Stimulated activated CD8-positive, alpha-beta memory T cell treated with anti-CD3 and anti-CD28 coated beads, Interleukin-15, amount 100 ng/mL, for 24 hours (primary cell): Measurements from ENCODE around the gene PDE6B.
A peak's percentile ranks its signal among the peaks of the same experiment; 100 is the strongest.

ENCODE experiments used
- DNase-seq: peaks from one replicate; pipeline ENCODE4 v3.0.0-alpha.2; 2020; ENCODE audit warnings: low read depth

Gene PDE6B

DNA sequence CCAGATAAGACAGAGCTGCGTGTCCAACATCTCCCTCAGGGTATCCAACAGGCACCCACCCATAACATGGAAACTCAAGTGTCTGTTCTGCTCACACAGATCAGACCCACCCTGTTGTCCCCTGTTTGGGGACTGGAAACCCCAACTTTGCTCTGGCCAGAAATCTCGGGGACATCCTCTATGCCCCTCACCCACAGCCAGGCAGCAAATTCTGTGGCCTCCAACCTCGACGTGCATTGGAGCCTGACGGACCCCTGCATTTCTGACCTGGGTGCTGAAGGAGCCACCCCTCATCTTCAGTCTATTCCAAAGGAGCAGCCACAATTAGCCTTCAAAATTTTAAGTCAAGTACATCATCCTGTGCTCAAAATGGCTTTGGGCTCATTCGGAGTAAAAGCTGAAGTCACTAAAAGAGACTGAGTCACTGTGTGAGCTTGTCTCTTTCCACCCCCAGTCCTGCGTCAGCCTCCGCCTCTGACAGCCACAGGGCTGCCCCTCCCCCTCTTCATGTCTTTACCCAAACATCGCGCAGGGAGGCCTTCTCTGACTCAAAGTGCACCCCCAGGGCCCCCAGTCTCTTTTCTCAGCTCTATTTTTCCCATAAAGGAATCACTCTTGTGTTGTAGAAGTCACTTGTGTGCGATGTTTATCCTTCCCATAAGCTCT is 24.4 kb upstream of the PDE6B start:
- DNase-seq = no peak

- DNase-seq = no peak
Observed at GRCh38 chr4:601612-602558, 23.5 kb upstream of the PDE6B start.

- peak; percentile 50 for DNase-seq
Observed at GRCh38 chr4:602559-602942, 22.8 kb upstream of the PDE6B start.

DNA sequence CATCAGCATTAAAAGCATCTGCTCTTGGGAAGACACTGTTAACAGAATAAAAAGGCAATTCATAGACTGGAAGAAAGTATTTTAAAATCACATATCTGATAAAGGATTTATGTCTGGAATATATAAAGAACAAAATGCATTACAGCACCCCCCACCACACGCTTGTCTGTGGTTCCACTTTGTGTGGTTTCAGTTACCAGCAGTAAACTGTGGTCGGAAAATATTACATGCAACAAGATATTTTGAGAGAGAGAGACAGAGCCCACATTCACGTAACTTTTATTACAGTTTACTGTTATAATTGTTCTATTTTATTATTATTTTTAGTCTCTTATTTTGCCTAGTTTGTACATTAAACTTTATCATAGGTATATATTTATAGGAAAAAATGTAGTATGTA is 21.2 kb upstream of the PDE6B start:
- no peak for DNase-seq

DNA sequence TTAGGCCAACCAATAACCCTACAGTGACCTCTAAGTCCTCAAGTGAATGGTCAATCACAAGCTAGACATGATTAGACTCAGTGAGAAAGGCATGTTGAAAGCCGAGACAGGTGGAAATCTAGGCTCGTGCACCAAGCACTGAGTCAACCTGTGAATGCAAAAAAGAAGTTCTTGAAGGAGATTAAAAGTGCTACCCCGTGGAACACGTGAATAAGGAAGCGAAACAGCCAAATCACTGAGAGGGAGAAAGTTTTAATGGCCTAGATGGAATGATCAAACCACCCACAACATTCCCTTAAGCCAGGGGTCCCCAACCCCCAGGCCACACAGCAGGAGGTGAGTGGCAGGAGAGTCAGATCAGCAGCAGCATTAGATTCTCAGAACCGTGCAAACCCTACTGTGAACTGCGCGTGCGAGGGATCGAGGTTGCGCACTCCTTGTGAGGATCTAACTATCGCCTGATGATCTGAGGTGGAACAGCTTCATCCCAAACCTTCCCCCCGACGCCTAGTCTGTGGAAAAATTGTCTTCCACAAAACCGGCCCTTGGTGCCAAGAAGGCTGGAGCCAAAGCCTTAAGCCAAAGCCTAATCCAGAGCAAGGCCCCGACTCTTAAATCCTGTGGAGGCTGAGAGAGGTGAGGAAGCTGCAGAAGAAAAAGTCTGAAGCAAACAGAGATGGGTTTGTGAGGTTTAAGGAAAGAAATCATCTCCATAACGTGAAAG is 19.5 kb upstream of the PDE6B start:
- no peak for DNase-seq

DNA sequence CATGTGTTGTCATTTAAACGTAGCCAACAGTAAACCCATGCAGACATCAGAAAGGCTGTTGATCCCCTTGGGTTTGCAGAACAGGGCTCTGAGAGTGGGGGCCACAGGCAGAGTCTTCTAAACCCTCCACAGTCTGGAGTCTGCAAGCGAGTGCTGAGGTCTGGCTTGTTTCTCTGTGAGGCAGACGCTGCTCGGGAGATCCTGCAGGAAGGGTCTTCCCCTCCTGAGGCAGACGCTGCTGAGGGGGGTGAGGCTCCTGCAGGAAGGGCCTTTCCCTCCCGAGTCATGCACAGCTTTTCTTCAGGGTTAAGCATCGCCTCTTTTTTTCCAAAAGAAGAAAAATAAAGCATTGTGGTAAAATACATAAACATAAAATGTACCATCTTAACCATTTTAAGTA is 17.1 kb upstream of the PDE6B start:
- no peak for DNase-seq

- DNase-seq = no peak
Observed at GRCh38 chr4:609400-610050, 15.8 kb upstream of the PDE6B start.

GRCh38 chr4:610411-611261 is 14.7 kb upstream of the PDE6B start:
- no peak for DNase-seq

GRCh38 chr4:612052-612748 is 13.2 kb upstream of the PDE6B start:
- DNase-seq = no peak

DNA sequence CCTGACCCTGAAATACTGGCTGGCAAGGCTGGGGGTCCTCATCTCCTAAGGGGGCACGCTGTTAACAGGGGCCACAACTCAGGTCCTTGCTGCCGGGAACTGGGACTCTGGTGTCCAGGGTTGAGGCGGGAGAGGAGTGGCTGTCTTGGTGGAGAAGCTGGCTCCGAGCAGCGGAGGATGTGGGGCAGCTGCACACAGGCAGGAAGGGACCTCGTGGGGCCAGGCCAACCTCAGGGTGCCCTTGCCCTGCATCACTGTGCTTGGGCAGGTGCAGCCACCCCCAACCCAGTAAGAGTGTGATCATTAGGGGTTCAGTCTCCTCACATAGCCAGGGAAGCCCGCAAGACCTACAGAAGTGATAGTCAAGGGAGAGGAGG is 12.6 kb upstream of the PDE6B start:
- DNase-seq = no peak

- DNase-seq = no peak
Observed at GRCh38 chr4:613126-613525, 12.2 kb upstream of the PDE6B start.

GRCh38 chr4:616091-616490 is 9.3 kb upstream of the PDE6B start:
- no peak for DNase-seq

DNA sequence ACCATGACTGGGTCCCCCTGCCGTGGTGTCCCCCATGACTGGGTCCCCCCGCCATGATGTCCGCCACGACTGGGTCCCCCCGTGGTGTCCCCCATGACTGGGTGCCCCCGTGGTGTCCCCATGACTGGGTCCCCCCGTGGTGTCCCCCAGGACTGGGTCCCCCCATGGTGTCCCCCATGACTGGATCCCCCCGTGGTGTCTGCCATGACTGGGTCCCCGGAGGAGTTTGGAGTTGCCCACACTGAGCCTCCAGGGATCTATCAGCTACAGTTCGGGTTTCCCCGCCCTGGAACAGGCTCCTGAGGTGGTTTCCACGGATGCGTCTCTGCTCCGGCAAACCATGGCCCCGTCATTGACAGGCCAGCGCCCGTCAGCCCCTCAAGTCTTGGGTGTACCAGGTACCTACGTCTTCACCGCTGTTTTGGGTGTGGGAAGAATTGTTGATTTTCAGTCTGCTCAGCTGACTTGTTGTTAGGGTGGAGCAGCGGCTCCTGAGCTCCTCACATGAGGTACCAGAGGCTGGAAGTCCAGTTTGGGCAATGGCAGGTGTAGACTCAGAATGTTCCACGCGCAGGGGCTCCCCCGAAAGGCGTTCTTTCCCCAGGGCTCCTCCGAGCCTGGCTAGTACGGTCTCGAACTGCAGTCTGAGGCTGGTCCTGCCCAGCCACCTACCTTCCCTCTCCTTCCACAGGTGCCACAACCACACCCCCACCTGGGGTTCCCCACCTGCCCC is 8.3 kb upstream of the PDE6B start:
- DNase-seq = no peak

- DNase-seq = no peak
Observed at GRCh38 chr4:617644-618641, 7.4 kb upstream of the PDE6B start.

- DNase-seq = no peak
Observed at GRCh38 chr4:620201-620600, 5.2 kb upstream of the PDE6B start.

DNA sequence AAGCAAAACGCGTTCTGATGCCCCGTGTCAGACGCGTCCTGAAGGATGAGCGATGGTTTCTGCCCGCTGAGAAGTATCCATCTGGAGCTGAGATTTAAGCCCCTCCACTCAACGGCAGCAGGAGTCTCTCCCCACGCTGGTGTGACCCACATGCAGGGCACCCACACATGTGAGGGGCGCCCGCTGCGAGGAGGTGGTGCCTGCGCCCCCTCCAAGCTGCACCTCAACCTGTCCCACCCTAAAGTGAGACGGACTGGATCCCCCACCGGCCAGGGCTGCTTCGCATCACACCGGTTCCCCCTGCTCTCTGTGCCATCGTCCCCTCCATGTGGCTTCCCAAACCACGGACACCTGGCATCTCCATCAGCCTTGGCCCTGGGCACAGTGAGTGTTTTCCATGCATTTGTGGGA is 4.5 kb upstream of the PDE6B start:
- DNase-seq = no peak

GRCh38 chr4:621296-622070 is 3.9 kb upstream of the PDE6B start:
- DNase-seq = no peak
